HG03565 (cell line): ENCODE measurements around the gene HSPA4L.

ENCODE experiments used
- ATAC-seq: cut with Tn5 transposase; IDR thresholded peaks from one replicate; pipeline ENCODE4 v1.9.1; 2021; ENCODE audit warnings: mild to moderate bottlenecking, moderate library complexity; ENCODE audit not compliant: unreplicated experiment

Gene HSPA4L

GRCh38 chr4:127856813-127857447, 74.8 kb downstream of the HSPA4L start:
- peak; percentile 85 for ATAC-seq

- ATAC-seq = no peak
These were observed 75.5 kb downstream of the HSPA4L start for GRCh38 chr4:127857641-127858040.

- no peak for ATAC-seq
These were observed 86.1 kb downstream of the HSPA4L start for GRCh38 chr4:127868196-127868595.

GRCh38 chr4:127870281-127870680, 88.2 kb downstream of the HSPA4L start:
- no peak for ATAC-seq

GRCh38 chr4:127870688-127871087, 88.6 kb downstream of the HSPA4L start:
- no peak for ATAC-seq

GRCh38 chr4:127875791-127876190, 93.7 kb downstream of the HSPA4L start:
- no peak for ATAC-seq

- ATAC-seq = peak; percentile 92
These were observed 98.8 kb downstream of the HSPA4L start, which contains the start of gene PLK4 for GRCh38 chr4:127880763-127881562. TSS of gene PLK4 (plus strand) at chr4:127880893. CDS start at chr4:127881135, 242 bp downstream.

- peak; percentile 31 for ATAC-seq
These were observed 99.4 kb downstream of the HSPA4L start for GRCh38 chr4:127881563-127881864.

- no peak for ATAC-seq
These were observed 106.4 kb downstream of the HSPA4L start for GRCh38 chr4:127888559-127888958.

- no peak for ATAC-seq
These were observed 107.8 kb downstream of the HSPA4L start for GRCh38 chr4:127889903-127890302.
